CD4-positive, alpha-beta T cell treated with Interleukin-12 subunit alpha and Interleukin-12 subunit beta, for 1 hour (primary cell): ENCODE data around the gene DQX1.

Source experiments
- DNase-seq: peaks from one replicate; pipeline ENCODE4 v3.0.0-alpha.2; 2020

DQX1 gene

DNA sequence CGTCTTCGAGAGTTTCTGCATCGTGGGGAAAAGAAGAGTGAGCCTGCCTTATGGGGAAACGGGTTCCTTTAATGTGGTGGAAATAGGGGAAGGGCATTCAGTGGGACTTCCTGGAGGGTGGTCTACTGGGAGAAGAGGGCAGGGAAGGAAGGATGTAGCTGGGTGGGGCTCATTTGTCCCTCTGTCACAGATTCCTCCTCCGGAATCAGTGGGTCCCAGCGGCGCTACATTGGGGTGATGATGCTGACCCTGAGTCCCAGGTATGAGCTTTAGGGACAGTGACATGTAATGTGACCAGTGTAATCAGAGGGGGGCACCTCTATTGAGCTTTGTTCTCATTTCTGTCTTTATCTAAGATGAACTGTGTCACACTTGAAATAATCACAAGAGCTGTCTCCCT is 5.6 kb upstream of the DQX1 start:
- DNase-seq: no peak

DNA sequence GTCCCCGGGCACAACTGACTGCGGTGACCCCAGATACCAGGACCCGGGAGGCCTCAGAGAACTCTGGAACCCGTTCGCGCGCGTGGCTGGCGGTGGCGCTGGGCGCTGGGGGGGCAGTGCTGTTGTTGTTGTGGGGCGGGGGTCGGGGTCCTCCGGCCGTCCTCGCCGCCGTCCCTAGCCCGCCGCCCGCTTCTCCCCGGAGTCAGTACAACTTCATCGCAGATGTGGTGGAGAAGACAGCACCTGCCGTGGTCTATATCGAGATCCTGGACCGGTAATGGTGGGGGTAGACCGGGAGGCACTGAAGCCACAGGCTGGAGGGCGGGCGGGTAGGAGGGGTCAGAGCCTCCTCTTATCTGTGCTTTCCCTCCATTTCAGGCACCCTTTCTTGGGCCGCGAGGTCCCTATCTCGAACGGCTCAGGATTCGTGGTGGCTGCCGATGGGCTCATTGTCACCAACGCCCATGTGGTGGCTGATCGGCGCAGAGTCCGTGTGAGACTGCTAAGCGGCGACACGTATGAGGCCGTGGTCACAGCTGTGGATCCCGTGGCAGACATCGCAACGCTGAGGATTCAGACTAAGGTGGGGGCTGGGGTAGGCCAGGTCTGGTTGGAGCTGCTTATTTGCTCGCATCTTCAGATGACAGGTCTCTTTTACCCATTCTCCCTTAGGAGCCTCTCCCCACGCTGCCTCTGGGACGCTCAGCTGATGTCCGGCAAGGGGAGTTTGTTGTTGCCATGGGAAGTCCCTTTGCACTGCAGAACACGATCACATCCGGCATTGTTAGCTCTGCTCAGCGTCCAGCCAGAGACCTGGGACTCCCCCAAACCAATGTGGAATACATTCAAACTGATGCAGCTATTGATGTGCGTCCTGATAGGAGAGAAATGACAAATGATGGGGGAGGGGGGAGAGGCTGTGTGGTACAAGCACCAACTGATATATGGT is 4.5 kb upstream of the DQX1 start:
- peak; percentile 70 for DNase-seq

DNA sequence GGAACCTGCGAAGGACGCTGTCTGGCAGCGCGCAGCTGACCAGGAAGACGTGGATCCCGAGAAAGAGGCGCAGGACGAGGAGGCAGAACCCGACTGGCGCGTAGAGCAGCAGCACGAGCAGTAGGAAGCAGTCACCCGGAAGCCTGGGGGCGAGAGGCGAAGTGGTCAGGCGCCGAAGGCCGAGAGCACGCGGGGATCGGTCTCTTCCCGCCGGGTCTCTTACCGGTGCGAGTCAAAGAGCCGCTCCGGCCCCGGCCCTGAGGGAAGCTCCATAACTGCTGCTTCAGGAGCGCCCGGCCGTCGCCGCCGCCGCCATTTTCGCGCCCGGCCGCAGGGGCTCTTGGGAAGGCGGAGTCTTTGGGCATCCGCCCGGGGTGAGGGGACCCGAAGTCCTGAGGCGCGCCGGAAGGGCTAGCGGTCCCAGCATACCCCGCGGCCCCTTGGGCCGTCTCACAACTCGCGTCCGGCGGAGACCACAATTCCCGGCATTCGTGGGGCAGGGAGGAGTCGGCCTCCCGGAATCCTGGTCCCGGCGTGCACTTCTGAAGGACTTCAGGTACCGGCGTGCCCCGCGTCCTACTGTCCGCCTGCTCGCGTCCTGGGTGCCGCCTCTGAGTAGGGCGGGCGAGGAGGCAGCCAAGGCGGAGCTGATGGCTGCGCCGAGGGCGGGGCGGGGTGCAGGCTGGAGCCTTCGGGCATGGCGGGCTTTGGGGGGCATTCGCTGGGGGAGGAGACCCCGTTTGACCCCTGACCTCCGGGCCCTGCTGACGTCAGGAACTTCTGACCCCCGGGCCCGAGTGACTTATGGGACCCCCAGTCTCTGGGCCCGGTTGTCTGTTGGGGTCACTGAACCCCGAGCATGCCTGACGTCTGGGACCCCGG is 3.6 kb upstream of the DQX1 start, which contains the start of the genes AUP1 and HTRA2:
TSS of gene AUP1 (minus strand) at position 350 of the 882 bp plus-strand sequence. CDS start at position 273, 77 bp downstream.
TSS of gene HTRA2 (plus strand) at position 577 of the 882 bp plus-strand sequence. CDS start at position 651, 74 bp downstream.
- peak; percentile 90 for DNase-seq

DNA sequence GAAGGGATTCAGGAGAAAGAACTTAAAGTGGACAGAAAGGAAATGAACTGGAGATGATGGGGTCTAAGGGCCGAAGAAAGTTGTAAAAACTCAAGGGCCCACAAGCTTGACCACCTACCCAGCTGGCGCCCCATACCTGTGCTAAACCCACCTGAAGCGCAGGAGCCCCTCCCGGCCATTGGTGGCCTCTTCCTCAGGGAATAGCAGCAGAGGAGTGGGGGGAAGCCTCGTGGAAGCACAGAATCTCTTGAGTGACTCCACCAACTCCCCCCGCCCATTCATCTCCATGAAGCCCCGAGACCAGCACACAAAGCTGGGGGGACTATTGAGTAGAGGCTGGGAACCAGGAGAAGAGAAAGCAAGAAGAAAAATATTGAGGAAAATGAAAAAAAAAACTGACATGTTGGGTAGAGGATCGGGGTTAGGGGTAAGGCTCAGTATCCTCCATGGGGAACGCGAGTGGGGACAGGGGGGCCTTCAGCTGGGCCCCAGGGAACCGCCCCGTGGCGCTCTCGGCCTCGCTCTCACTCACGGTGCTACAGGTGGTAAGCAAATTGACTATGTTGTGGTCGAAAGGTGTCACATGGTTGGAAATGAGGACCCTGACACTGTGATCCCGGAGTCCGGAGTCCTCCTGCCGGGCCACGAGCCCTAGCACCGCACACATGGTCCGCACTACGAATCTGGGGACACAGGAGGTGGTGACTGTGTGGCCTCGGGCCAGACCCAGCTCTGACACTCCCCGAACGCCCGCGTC is 2.7 kb upstream of the DQX1 start:
- peak; percentile 28 for DNase-seq

DNA sequence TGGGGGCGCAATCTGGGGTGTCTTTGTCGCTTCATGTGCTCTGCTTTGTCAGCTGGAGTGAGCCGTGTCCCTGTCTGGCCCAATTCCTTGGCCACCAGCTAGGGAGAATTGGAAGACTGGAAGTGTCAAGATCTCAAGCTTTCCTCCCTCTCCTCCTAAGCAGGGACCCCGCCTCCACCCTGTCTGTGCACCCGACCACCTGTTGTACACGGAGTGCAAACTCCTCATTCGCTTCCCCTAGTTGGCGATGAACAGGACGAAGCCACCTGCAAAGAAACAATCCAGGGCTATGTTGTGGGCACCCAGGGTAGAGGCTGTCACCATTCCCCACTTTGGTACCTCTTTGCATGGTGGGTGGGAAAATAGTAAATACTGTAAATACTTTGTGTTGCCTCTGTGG is 1.7 kb upstream of the DQX1 start:
- no peak for DNase-seq

DNA sequence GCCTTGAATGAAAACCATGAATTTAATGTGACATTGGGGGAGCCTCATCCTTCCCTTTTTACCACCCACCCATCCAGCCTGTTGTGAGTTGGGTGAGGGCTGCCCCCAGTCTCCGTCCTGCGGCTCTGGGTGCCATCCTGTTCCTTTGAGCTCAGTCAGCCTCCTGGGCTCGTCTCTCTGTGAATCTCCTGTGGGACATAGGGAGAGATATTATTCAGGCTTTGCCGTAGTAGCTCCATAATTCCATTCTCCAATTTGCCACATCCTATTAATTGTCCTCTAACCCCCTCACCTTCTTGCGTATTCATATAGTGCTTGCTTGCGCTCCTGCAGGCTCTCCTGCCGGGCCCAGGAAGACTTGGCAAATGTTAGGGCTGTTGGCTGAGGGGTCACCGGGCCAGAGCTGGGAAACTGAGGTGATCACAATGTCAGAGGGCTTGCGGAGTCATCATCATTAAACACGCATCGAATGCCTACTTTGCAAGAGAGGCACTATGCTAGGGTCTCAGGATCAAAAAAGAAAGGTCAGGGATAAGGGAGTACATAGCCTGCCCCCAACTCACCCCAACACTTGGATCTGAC is 709 bp upstream of the DQX1 start:
- no peak for DNase-seq

DNA sequence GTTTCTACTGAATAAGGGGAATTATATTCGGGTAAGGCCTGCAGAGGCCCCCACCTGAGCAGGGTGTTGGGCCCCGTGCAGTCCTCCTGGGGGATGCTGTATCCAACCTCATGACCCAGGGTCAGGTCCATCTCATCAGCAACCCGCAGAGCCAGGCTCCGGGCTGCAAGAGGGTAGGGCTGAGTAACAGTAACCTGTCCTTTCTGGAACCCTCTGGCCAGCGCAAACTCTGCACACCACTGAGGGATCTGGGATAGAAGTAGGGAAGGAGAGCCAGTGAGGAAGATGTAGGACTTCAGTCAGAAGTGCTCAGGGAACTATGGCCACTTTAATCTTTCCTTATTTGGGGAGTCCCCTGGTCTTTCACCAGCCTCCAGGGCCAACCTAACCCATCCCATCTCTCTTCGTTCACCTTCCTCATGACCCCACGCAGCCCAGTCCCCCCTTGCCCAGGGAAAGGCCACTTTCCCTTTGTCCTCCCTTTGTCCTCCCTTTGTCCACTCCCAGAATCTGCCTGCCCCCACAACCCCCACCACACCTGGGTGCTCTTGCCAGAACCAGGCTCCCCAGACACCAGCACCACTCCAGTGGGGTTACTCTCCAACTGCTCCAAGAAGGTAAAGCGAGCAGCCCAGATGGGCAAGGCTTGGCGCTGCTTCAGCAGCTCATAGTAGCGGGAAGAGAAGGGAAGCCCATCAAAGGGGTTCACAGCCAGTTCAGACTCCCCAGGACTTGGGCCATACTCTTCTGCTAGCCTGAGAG is 895 bp downstream of the DQX1 start:
- no peak for DNase-seq

DNA sequence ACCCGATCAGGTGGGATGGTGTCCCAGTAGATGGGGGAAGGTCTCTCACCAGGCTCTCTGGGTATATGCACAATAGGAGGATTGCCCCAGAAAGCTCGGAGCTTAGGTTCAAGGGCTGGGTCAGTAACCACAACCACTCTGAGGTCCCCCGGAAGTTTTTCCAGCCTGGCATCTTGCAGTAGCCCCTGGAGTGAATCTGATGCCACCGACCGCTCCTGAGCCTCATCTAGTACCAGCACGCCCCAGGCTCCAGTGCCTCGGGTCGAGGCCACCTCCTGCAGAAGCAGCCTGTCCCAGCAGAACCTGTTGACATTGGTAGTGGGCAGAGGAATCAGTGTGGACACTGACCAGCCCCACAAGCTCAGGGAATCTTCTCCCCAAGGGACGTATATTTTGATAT is 2.0 kb downstream of the DQX1 start:
- no peak for DNase-seq

DNA sequence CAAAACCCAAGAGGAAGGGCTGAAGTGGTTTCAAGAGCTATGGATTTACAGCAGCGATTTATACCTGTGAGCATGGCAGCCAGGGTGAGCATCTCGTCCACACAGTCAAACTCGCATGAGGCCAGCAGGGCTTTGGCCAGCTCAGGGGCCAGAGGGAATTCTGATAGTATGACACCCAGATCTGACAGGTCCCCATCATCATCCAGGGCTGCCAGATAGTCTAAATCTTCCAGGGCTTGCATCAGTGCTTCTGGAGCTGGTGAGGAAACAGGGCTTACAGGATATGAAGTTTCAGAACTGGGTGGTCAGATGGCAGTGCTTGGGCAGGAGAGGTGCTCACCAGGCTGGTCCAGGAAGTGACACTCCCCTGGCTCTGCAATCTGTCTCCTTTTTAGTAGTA is 3.5 kb downstream of the DQX1 start:
- no peak for DNase-seq

DNA sequence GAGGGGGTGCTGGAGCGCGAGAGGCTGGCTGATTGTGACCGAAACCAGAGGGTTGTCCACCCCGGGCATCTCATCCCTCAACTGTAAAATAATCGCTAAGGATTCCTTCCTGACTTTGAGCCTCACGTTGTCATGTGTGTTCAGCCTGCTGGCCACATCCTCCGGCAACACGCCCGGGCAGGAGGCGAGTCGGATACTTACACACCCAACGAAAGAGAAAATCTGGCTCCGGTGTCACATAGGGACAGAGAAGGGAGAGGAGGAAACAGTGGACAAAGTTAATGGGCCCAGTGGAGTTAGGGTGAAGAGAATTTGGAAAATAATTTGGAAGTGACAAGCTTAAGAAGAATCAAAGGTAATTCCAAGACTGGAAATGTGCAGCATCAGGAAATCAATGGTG is 9.4 kb downstream of the DQX1 start:
- no peak for DNase-seq

DNA sequence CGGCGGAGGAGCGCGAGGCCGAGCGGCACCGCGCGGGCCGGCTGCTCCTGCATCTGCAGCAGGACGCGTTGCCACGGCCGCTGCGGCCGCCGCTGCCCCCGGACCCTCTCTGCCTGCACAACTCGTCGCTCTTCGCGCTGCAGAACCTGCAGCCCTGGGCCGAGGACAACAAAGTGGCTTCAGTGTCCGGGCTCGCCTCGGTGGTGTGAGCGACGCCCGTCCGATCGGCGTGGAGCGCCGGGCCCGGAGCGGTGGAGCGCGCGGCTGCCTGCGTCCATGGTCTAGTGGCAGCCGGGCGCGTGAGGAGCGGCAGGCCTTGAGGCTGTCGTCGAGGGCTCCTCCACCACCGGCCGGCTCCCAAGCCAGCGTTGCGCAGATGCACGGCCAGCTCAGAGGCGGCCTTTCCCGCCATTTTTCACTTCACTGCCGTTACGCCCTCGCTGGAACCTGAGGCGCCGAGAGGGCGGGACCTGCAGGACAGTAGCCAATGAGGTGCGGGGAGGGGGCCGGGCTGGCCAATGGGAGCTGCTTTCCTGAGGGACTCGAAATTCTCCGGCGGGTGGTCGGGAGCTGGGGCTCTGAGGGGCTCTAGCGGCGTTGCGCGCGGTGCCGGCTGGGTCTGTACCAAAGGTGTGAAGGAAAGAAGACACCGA is 9.9 kb downstream of the DQX1 start:
- DNase-seq: peak; percentile 81

DNA sequence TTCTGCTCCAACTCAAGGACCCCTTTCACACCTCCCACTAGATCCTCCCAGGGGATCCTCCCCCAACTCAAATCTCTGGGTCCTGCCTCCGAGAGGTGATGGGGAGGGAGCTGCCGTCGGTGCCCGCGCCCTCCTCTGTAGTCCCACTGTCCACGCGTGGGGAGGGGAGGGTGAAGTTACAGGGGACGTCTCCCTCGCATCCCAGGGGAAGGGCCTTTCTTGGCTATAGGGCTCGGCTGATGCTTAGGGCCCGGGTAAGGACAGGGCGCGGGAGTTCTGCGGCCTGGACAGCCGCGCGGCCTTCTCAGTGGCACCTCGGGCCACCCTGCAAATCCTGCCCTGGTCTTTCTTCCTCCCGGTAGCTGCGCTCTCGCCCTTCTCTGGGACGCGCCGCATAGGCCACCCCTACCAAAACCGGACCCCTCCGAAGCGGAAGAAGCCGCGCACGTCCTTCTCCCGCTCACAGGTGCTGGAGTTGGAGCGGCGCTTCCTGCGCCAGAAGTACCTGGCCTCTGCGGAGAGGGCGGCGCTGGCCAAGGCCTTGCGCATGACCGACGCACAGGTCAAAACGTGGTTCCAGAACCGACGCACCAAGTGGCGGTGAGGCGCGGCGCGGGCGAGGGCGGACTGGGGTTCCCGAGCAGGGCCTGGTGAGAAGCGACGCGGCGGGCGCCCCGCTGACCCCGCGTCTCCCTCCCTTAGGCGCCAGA is 10.6 kb downstream of the DQX1 start:
- no peak for DNase-seq

DNA sequence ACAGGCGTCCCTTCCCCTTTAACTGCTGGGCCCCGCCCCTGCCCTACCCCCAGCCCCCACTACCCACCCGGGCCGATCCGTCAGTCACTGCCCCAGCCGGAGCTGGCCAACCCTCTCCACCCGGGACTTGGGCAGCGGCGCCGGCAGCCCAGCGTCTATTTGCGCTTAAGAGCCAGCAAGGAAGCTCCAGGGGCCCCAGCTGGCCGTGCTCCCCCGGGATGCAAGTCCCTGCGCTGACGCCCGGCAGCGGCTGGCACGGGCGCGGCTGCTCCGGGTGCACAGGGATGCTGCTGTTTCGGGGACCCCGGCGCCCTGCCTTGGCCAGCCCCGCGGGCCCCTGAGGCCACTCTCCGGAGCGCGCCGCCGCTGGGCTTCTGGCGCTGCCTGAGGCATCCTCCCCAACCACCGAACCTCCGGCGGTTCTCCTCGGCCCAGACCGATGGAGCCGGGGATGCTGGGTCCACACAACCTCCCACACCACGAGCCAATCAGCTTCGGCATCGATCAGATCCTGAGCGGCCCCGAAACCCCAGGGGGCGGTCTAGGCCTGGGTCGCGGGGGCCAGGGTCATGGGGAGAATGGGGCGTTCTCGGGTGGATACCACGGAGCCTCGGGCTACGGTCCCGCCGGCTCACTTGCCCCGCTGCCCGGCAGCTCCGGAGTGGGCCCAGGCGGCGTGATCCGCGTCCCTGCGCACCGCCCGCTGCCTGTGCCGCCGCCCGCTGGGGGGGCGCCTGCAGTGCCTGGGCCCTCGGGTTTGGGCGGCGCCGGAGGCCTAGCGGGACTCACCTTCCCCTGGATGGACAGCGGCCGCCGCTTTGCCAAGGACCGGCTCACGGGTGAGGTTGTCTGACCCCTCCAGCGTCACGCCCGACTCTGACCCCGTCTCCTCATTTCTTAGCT is 11.4 kb downstream of the DQX1 start, which contains the start of gene TLX2:
TSS of gene TLX2 (plus strand) at position 83 of the 903 bp plus-strand sequence. CDS start at position 440, 357 bp downstream.
- DNase-seq: no peak

DNA sequence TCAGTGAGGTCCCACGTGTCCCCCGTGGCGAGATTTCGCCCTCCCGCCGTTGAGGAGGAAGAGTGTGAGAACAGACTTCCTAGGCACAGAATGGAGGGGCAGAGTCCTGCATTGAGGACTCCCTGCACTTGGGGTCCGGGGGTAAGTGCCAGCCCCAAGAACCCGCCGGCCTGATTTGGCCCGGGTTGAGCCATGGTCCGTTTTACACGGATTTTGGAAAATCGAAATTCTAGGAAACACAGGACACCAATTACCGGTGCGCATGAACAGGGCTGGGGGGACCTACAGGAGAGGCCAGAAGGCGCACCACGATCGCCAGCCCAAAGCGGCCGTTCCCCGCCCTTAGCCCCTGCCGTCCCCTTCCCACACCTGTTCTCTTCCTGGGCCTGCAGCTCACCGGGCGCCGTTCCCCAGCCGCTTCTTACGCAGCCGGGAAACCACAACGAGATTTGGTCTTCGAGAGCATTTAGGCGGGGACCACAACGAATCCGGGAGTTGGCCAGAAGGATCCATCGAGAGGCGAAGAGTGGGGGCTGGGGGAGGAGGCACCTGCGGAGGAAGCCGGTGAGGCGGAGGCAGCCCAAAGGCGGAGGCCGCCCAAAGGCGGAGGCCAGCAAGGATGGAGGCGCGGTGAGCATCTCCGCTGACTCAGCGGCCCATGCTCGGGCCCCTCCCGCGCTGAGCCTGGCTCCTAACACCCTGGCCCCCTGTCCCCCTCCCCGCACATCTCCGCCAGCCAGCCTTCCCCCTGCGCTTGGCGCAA is 12.2 kb downstream of the DQX1 start:
- peak; percentile 38 for DNase-seq

DNA sequence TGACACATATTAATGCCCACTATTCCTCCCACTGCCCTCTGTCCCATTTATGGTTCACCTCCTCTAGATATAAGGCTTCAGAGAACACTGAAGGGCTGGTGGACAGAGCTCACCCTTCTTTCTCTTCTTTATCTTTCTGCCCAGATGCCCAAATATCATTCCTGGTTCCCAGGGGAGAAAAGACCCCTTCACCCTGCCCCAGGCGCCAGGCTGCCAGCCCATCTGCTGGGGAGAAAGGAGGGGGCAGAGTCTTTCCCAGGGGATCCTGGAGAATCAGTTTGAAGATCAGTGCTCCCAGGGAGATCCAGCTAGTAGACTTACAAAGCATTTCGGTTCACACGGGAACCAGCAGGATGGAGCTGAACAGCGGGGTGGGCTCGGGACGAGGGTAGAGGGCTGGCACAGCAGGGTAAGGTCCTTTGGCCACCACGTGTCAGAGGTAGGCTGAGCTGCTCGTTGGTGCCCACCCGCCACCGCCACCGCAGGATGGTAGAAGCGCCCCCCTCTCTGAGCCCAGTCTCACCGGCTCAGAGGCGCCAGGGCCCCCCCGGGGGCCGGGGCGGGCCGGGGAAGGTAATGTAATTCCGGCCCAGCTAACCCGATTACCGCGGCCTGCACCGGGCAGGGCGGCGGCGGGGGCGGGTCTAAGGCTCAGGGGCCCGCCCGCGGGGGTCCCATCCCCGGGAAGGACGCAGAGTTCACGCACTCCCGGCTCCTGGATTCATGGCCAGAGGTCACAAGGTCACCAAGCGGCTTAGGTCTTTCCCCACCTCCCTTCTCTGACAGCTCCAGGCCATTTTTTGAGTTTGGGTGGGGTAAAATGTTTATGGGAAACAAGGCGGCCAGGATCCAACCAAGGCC is 13.1 kb downstream of the DQX1 start:
- DNase-seq: no peak

DNA sequence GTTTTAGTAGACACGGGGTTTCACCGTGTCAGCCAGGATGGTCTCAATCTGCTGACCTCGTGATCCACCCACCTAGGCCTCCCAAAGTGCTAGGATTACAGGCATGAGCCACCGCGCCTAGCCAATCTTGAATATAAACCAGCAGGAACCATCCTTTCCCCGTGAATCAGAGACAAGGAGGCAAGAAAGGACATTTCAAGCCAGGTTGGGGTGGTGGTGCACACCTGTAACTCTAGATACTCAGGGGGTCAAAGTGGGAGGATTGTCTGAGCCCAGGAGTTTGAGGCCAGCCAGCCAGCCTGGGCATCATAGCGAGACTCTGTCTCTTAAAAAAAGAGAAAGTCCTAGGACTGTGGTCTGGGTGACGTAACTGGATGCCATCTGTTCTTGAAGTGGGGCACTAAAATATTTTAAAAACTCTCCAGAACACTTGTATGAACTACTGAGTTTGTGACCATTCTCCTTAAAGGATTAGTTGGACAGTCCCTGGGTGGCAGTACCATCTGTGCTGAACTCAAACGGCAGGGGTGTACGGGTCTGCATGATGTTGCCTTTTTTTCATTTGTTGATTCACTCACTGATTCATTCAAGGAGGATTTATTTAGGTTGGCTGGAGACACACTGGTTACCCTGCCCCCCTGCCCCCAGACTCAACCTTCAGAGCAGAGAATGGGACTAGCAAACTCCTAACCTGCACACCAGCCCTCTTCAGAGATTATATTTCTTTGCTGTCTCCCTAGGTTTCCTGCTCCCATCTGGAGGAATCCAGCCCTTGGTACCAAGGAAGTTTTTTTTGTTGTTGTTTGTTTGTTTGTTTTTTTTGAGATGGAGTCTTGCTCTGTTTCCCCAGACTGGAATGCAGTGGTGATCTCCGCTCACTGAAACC is 14.7 kb downstream of the DQX1 start:
- DNase-seq: no peak
